HG02943 (cell line): ENCODE data around the gene ZW10.
"Not testable (repeated sequence)": the region's sequence is repeated elsewhere in the genome, so short reads cannot be mapped to it uniquely, and the experiment has no call there.

Source experiments
- ATAC-seq: cut with Tn5 transposase; IDR thresholded peaks from one replicate; pipeline ENCODE4 v1.9.1; 2021; ENCODE audit warnings: mild to moderate bottlenecking, low read depth, moderate library complexity; ENCODE audit not compliant: unreplicated experiment

The ZW10 gene, protein sequence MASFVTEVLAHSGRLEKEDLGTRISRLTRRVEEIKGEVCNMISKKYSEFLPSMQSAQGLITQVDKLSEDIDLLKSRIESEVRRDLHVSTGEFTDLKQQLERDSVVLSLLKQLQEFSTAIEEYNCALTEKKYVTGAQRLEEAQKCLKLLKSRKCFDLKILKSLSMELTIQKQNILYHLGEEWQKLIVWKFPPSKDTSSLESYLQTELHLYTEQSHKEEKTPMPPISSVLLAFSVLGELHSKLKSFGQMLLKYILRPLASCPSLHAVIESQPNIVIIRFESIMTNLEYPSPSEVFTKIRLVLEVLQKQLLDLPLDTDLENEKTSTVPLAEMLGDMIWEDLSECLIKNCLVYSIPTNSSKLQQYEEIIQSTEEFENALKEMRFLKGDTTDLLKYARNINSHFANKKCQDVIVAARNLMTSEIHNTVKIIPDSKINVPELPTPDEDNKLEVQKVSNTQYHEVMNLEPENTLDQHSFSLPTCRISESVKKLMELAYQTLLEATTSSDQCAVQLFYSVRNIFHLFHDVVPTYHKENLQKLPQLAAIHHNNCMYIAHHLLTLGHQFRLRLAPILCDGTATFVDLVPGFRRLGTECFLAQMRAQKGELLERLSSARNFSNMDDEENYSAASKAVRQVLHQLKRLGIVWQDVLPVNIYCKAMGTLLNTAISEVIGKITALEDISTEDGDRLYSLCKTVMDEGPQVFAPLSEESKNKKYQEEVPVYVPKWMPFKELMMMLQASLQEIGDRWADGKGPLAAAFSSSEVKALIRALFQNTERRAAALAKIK

GRCh38 chr11:113773416-113774173 lies at the start of gene ZW10:
Gene ZW10, minus strand, starts transcription at chr11:113773692. Its CDS starts 26 bp downstream, at chr11:113773666.
- peak; percentile 98 for ATAC-seq

DNA sequence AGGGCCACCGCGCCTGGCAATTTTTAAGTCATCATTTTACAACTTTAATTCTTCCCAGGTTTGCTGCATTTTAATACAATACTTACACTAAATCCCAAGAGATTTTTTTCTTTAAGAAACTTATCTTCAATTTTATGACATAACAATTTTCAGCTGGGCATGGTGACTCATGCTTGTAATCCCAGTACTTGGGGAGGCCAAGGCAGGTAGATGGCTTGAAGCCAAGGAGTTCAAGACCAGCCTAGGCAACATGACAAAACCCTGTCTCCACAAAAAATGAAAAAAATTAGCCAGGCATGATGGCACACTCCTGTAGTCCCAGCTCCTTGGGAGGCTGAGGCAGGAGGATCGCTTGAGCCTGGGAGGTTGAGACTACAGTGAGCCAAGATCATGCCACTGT lies 44.9 kb upstream of the ZW10 start:
- no peak for ATAC-seq

- ATAC-seq, result no peak
Measured at GRCh38 chr11:113817626-113818025, 44.1 kb upstream of the ZW10 start.

DNA sequence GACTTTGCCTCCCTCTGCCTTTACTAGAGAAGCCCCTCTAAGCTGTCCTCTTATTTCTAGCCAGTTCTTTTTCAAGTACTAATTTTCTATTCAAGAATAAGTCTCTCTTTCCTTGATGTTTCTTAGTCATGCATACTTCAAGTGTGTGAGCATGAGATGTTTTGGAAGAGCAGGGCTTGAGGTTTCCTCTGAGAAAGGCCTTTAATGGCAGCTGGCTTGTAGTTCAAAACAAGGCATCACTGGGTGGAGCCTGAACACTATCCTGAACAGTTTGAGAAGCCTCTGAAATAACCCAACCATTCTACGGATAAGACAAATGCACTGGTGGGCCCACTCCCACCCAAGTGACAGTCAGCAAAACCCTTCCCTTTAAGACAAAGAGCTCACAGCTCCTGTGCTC lies 43.7 kb upstream of the ZW10 start:
- ATAC-seq, result no peak

GRCh38 chr11:113814181-113814580 lies 40.7 kb upstream of the ZW10 start:
- ATAC-seq, result no peak

- ATAC-seq, result no peak
Measured at GRCh38 chr11:113808931-113809330, 35.4 kb upstream of the ZW10 start.

GRCh38 chr11:113806406-113806805 lies 32.9 kb upstream of the ZW10 start:
- no peak for ATAC-seq

- no peak for ATAC-seq
Measured at GRCh38 chr11:113805640-113806039, 32.1 kb upstream of the ZW10 start.

DNA sequence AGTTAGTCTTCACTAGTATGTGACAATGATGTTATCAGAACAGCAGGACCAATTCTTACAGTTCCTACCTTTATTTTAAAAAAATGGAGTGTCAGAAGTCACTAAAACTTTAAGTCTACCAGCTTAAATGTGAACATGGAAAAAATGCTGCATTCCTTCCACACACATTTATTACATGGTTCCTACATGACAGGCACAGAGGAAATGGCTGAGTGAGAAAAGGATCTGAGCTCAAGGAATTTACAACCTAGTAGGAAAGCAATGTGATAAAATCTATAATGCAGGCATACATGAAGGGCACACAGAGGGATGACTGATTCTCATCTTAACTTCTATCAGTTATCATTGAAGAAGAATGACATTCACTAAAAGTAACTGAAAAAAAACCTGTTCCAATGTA lies 29.1 kb upstream of the ZW10 start:
- no peak for ATAC-seq

DNA sequence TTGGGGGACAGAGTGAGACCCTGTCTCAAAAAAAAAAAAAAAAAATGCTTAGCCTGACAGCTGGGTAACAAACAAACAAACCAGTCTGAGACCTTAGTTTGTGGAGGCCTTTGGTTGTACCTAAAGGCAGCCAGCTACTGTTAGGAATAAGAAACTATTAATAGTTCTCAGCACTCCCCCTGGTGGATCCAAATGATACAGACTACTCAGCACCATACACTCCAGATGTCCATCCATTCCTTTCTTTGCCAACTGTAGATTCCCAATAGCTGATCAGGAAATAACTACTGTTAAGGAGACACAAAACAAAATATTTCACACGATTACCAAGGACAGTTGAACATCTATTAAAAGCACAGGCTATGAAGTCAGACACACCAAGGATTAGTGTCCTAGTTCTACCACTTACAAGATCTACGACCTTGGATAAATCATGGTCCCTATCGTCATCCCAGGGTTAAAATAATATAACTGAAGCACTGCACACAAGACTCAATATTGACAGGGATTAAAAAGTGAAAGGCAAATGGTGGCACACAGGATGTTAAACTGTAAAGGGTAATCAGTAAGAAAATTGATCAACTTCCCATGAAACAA lies 23.3 kb upstream of the ZW10 start:
- ATAC-seq, result no peak

DNA sequence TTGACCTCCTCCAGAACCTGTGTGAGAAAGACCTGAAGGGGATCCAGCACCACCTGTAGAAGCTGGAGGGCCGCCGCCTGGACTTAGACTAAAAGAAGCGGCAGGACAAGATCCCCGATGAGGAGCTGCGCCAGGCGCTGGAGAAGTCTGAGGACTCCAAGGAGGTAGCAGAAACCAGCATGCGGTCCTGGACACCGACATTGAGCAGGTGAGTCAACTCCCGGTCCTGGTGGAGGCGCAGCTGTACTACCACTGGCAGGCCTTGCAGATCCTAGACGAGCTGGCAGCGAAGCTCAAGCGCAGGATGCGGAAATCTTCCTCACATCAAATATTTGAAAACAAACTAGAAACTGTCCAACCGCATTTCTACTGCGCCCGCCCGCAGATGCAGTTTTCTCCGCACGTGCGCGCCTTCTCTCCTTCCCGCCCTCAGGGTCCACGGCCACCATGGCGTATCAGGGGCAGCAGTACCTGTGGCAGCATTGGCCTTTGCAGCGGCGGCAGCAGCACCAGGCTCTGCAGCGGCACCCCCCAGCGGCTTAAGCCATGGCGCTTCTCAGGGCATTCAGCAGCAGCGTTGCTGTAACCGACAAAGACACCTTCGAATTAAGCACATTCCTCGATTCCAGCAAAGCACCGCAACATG lies 16.3 kb upstream of the ZW10 start:
- no peak for ATAC-seq

- not testable (repeated sequence) for ATAC-seq
Measured at GRCh38 chr11:113789016-113789415, 15.5 kb upstream of the ZW10 start.

- no peak for ATAC-seq
Measured at GRCh38 chr11:113782134-113782533, 8.6 kb upstream of the ZW10 start.

DNA sequence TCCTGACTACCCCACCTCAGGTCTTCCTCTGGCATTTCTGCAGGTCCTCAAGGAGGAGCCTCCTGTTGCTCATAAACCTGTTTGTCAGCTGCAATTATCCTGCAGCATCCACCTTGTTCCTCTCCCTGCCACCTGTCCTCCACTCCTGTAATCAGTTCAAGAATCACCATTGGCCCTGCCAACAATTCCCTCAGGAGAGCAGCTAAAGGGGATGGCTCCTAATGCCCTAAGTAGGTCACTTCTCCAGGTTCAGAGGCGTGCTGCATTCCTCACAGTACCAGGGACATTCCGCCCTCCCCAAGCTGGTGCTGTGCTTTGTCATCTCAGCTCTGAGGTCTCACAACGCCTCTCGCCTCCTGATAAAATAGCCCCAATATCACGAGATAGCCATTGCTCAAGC lies 8.2 kb upstream of the ZW10 start:
- no peak for ATAC-seq

DNA sequence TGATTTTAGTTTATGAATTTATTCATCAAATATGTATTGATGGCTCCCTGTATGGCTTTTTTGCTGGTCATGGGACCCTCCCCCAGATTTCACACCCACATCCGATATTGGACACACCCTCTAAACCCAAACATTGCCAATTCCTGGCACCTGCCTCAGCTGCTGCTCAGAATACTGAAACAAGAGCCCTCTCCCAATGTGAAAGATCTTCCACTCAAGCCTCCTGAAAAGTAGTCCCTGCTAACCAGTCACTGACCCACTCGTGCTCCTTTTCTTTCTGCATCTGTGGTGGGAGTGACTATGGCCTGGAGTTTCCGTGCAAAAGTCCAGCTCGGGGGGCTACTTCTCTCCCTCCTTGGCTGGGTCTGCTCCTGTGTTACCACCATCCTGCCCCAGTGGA lies 6.0 kb upstream of the ZW10 start, which contains the start of gene CLDN25:
Gene CLDN25, plus strand, starts transcription at position 301 of the 400 bp plus-strand sequence. Its CDS starts 0 bp downstream, at position 301.
- no peak for ATAC-seq

DNA sequence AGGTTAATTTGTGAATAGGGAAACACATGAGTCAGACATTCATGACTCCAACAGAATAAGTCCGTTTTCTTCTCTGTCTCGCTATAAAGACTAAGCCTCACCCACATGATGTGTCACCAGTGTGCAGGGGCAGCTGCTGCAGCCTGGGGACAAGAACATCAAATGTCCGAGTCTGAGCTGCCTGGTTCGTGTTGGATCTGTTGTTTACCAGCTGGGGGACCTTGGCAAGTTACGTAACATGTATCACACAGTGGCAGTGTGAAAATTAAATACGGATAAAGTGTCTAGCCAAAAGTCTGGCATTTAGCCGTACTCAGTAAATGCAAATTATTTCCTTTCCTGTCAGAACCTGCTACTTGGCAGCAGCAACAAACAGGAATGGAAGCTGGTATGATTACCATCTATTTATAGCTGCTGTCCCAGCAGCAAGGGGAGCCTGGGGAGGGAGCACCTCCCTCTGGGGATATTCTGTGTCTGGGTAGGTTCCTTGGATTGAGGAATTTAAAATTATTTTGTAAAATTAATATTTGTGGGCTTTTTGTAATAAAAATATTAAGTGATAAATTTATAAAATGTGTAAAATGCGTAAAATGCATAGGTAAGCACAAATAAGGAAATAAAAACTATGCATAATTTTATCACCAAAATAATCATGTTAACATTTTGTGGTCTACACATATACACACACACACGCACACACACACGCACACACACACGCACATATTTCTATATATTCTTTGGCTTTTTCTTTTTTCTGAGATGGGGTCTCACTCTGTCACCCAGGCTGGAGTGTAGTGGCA lies 4.8 kb upstream of the ZW10 start:
- ATAC-seq, result no peak

DNA sequence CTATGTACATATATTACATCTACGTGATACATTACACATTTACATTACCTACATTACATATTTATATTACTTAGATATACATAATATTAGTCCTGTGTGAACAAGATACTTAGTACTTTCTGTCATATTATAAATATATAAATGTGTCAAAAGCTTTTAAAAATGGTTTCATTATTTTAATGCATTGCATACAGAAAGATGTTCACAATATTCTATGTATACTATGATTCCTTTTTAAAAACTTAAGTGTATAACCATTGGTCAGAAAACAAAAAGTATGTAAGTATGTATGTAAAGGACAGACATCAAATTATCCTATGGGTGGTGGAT lies 647 bp upstream of the ZW10 start:
- ATAC-seq, result no peak

GRCh38 chr11:113773092-113773415 lies 438 bp downstream of the ZW10 start:
- no peak for ATAC-seq

DNA sequence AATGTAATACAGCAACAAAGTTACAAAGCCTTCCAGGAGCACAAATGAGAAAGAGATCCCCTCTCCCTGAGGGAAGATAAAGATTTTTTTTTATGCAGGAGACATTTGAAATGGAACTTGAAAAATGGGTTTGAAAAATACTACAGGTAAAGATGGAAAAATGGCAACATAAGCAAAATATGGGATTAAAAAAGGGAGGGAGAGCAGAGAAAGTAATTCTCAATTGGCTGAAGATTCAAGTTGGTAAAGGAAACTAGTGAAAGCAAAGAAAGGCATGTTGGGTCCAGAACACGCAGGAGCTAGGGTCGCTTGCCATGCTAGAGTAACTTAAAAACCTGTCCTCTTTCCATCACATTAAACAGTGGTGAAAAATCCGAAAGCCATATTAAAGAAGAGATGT lies 1.5 kb downstream of the ZW10 start:
- ATAC-seq, result no peak
